ENCODE results near the gene RBFOX2. TPM values are rescaled to one million over a fixed set of nuclear protein-coding genes. Genes with fewer than 3 reads are reported as not detected.

RBFOX2 gene
- total and polyA plus RNA-seq, 10 of the 15 experiments (the other 5 are each of a cell fraction or from before 2014, with no cell fraction given), result 0.01 to 2.7 (median 0.17) TPM; not detected in 4

GRCh38 chr22:35809816-35810215, 218.8 kb downstream of the RBFOX2 start:
- TF ChIP-seq PRDM15 (CRISPR knock-in tag; IDR thresholded peaks at IDR 0.05) (no peak), POLR2A (IDR thresholded peaks at IDR 0.05; ENCODE audit: low read depth, low read length) (no peak), NKRF (conservative IDR thresholded peaks at IDR 0.05) (no peak), PML (IDR thresholded peaks at IDR 0.05; ENCODE audit: low read length) (no peak), DPF2 (IDR thresholded peaks at IDR 0.05) (no peak)
- ATAC-seq (no peak), DNase-seq (ENCODE audit: low read depth, low spot score) (no peak), FAIRE-seq (no peak)
- H4K20me1 ChIP-seq (ENCODE audit: control insufficient read depth, insufficient read depth), result no peaks in the 10 kb centered on the region
- 65% methylated on average over 9 of the region's 9 CpGs for WGBS (ENCODE audit: insufficient coverage, insufficient replicate concordance, low lambda C conversion rate, missing lambda C conversion rate)
- BruUV-seq (replicated peaks), result no TSS peak
- ChIA-PET CTCF (no interaction called here), SMC1A (ENCODE audit: uncharacterized antibody, unreplicated experiment) (no interaction called here), POLR2A (no interaction called here), RAD21 (ENCODE audit: unreplicated experiment) (no interaction called here)
- no peak overlapping the region for H3K9ac ChIP-seq (ENCODE audit: control insufficient read depth, insufficient read depth, low read length)
- no peak overlapping the region for H3K4me2 ChIP-seq (ENCODE audit: control insufficient read depth, insufficient read depth)
- no peaks in the 10 kb centered on the region; the same call in 2 of the 3 replicates for H3K9me3 ChIP-seq (replicated peaks; ENCODE audit: control insufficient read depth, insufficient read depth, low read length)
- no peaks in the 10 kb centered on the region for H3K79me2 ChIP-seq (ENCODE audit: control insufficient read depth, insufficient read depth, low read length)
- in situ Hi-C loops (cut with MboI), result no loop called here
- H3K27ac ChIP-seq (ENCODE audit: control insufficient read depth, insufficient read depth), result no peak overlapping the region
- intact Hi-C loops (cut with micrococcal nuclease; ENCODE audit: unreplicated experiment), result no loop called here
- H2AFZ ChIP-seq (ENCODE audit: control insufficient read depth, low read depth, low read length), result no peak overlapping the region
- no peaks in the 10 kb centered on the region for H3K27me3 ChIP-seq (replicated peaks in 1 of 2; ENCODE audit: control insufficient read depth in 2 of 2, insufficient read depth in 2 of 2, low read length in 1 of 2)
- no peaks in the 10 kb centered on the region for H3K4me1 ChIP-seq (ENCODE audit: control insufficient read depth, insufficient read depth, low read length)
- no peak overlapping the region for H3K4me3 ChIP-seq
- H3K36me3 ChIP-seq (ENCODE audit: control insufficient read depth in 2 of 2, insufficient read depth in 2 of 2, low read length in 1 of 2), result no peaks in the 10 kb centered on the region

All from GM12878 (cell line).